Subcutaneous adipose tissue (tissue), 4 donors: ENCODE results near the gene RSU1. TPM values are rescaled to one million over a fixed set of nuclear protein-coding genes. Genes with fewer than 3 reads are reported as not detected.

Experiments
- CTCF ChIP-seq: fragments of 450-650 bp; IDR thresholded peaks from one replicate; pipeline ENCODE4 v1.5.1; 2016; ENCODE audit warnings: low read depth, mild to moderate bottlenecking, control low read depth, antibody characterized with exemption, moderate library complexity
- total RNA-seq, 4 donors: library from RNA; depleted of rRNA; stranded (reverse); fragments of >200 nt; gene quantifications; one replicate each; pipeline ENCODE4 v1.1.0, GENCODE V29; 2016

RSU1 gene
- total RNA-seq, 4 donors from 2014 or later = 57.0 to 147 (median 99.7) TPM

DNA sequence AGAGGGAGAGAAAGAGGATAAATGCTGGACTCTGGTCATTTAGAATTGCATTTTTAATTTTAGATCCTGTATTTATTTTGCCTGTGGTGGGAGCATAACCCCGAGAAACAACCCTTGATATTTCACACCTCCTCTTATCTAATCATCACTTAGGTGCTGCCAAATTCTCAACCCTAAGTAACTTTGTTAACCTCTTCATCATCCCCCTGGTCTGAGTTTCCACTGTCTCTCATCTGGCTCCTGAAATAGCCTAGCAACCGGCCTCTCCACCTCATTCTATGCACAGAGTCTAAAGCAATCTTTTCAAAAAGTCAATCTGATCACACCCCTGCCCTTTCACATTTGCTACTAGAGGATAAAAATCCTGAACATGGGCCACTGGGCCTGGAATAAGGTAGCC is 177.1 kb downstream of the RSU1 start:
- no peak for TF ChIP-seq CTCF

- TF ChIP-seq CTCF = no peak
These were observed 177.8 kb downstream of the RSU1 start for GRCh38 chr10:16639471-16639870.

GRCh38 chr10:16632996-16633395 is 184.2 kb downstream of the RSU1 start:
- no peak for TF ChIP-seq CTCF

GRCh38 chr10:16626697-16627096 is 190.5 kb downstream of the RSU1 start:
- TF ChIP-seq CTCF = no peak

DNA sequence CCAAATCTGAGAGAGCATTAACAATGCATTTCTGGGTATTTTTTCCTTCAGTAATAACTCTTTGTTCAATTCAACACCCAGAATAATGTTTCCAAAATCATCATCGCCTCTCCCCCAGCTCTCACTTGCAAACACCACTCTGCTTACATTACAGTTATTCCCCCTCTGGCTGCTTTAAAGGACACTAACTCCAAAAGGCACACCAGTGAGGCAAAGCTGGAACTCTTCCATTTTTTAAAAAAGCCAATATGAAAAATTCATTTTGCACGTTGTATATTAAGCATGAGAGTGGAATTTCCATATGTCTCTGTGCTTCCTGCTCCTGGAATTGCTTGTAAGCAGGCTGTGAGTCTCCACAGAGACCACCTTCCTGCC is 204.3 kb downstream of the RSU1 start:
- TF ChIP-seq CTCF = no peak

- TF ChIP-seq CTCF = no peak
These were observed 204.9 kb downstream of the RSU1 start for GRCh38 chr10:16612115-16612980.

GRCh38 chr10:16611037-16611436 is 206.2 kb downstream of the RSU1 start:
- no peak for TF ChIP-seq CTCF
